ENCODE measurements around the gene FBXW5. TPM values are rescaled to one million over a fixed set of nuclear protein-coding genes. Genes with fewer than 3 reads are reported as not detected.

The FBXW5 gene
- 100 to 1,000 TPM; 156 to 161 TPM for total RNA-seq

DNA sequence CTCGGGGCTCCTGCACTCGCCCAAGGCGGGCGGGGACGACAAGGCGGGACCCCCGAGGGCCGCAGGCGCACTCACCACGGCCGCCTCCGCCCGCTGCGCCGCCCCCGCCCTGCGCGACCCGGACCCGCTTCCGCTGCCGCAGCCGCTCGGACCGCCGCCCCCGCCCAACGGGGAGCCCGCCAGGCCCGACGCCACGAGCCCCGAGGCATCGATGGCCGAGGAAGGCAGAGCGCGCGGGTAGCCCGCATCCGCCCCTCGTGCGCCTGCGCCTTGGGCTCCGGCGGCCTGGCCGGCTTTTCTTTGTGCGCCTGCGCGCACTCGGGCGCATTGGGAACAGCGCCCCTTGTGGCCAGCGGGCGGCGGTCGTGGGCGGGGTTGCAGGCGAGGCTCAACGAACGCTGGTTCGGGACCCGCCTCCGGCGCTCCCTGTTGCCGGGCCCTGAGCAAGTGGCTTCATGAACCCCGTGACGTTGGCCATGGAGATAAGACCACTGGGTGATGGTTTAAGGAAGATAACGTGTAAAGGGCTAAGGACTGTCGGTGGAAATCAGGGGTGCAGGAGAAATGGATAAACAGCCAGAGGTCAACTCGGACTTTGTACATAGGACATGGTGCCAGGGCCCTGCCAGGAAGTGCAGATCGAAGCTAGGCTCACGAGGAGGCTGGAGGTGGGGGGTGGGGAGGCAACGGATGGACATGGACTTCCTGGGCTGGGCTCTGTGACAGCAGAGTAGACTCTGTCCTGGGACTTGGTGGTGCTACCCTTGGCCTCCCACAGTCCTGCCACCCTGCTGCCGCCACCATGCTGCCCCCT is at the start of gene FBXW5, which contains the start of gene C8G:
Gene FBXW5 (minus strand): TSS at position 220 of the 814 bp plus-strand sequence. CDS start 655 bp downstream, outside the sequence.
Gene C8G (plus strand): TSS at position 725 of the 814 bp plus-strand sequence. CDS start 78 bp downstream, at position 803.
- Histone ChIP-seq H3K27me3 (no peaks in the 10 kb centered on the region), H3K27ac (peak within 1 kb of the TSS; percentile 55 to 93 (median 76)), H3K4me1 (peaks cover 44% of the 10 kb centered on the region), H3K36me3 (replicated peaks in 1 of 2; ENCODE audit: insufficient read depth in 1 of 2, low read depth in 2 of 2) (peaks cover 20 to 26% of the 10 kb centered on the region in 2 donors), H3K9me3 (no peaks in the 10 kb centered on the region), H3K4me3 (peak within 1 kb of the TSS; percentile 46 to 78)
- intact Hi-C loops (cut with DNase I): loop anchor here (10.0 kb wide), 1 partner anchor 90 kb away; the partner anchor contains the start of gene MAMDC4
- ATAC-seq (peak; percentile 92), DNase-seq (peak; percentile 94 to 96 (median 94))
- TF ChIP-seq, protein P1, sequence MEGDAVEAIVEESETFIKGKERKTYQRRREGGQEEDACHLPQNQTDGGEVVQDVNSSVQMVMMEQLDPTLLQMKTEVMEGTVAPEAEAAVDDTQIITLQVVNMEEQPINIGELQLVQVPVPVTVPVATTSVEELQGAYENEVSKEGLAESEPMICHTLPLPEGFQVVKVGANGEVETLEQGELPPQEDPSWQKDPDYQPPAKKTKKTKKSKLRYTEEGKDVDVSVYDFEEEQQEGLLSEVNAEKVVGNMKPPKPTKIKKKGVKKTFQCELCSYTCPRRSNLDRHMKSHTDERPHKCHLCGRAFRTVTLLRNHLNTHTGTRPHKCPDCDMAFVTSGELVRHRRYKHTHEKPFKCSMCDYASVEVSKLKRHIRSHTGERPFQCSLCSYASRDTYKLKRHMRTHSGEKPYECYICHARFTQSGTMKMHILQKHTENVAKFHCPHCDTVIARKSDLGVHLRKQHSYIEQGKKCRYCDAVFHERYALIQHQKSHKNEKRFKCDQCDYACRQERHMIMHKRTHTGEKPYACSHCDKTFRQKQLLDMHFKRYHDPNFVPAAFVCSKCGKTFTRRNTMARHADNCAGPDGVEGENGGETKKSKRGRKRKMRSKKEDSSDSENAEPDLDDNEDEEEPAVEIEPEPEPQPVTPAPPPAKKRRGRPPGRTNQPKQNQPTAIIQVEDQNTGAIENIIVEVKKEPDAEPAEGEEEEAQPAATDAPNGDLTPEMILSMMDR (IDR thresholded peaks at IDR 0.05): peak; percentile 97 to 100 (median 99)
- no peak for TF ChIP-seq POLR2A (IDR thresholded peaks at IDR 0.05)
- 3 to 6% methylated on average over 6 to 67 of the region's 74 CpGs for WGBS, 2 donors

- Histone ChIP-seq H3K4me3 (peak overlapping the region; percentile 54 to 82), H3K36me3 (replicated peaks in 1 of 2; ENCODE audit: insufficient read depth in 1 of 2, low read depth in 2 of 2) (no peaks in the 10 kb centered on the region), H3K27me3 (no peaks in the 10 kb centered on the region), H3K9me3 (no peaks in the 10 kb centered on the region), H3K27ac (peak overlapping the region in 3 of 4 donors; percentile 54 to 86 (median 78)), H3K4me1 (peaks cover 35% of the 10 kb centered on the region)
- TF ChIP-seq, protein P1 (IDR thresholded peaks at IDR 0.05): no peak
- no peak for TF ChIP-seq POLR2A (IDR thresholded peaks at IDR 0.05)
- DNase-seq: no peak
- intact Hi-C loops (cut with DNase I): no loop called here
- no peak for ATAC-seq
- WGBS, 2 donors: 31 to 76% methylated on average over 3 to 18 of the region's 18 CpGs
Observed at GRCh38 chr9:136992819-136993369, 48.4 kb upstream of the FBXW5 start.

- Histone ChIP-seq H3K27me3 (no peaks in the 10 kb centered on the region), H3K4me3 (peak within 1 kb of the TSS; percentile 54 to 82), H3K9me3 (no peaks in the 10 kb centered on the region), H3K36me3 (replicated peaks in 1 of 2; ENCODE audit: insufficient read depth in 1 of 2, low read depth in 2 of 2) (no peaks in the 10 kb centered on the region), H3K4me1 (peaks cover 35% of the 10 kb centered on the region), H3K27ac (peak within 1 kb of the TSS; percentile 54 to 86 (median 66))
- intact Hi-C loops (cut with DNase I): no loop called here
- DNase-seq: peak; percentile 95 to 96 (median 95)
- WGBS, 2 donors: 0 to 2% methylated on average over 12 to 49 of the region's 92 CpGs
- ATAC-seq: peak; percentile 96
- TF ChIP-seq POLR2A (IDR thresholded peaks at IDR 0.05): peak in 1 of 3 donors; percentile 41
- TF ChIP-seq, protein P1 (IDR thresholded peaks at IDR 0.05): peak in 2 of 7 experiments; percentile 5 to 6
Observed at GRCh38 chr9:136991993-136992818, 47.7 kb upstream of the FBXW5 start, which contains the start of gene PAXX. Gene PAXX, plus strand, starts transcription at chr9:136992422. Its CDS starts 22 bp downstream, at chr9:136992444.

DNA sequence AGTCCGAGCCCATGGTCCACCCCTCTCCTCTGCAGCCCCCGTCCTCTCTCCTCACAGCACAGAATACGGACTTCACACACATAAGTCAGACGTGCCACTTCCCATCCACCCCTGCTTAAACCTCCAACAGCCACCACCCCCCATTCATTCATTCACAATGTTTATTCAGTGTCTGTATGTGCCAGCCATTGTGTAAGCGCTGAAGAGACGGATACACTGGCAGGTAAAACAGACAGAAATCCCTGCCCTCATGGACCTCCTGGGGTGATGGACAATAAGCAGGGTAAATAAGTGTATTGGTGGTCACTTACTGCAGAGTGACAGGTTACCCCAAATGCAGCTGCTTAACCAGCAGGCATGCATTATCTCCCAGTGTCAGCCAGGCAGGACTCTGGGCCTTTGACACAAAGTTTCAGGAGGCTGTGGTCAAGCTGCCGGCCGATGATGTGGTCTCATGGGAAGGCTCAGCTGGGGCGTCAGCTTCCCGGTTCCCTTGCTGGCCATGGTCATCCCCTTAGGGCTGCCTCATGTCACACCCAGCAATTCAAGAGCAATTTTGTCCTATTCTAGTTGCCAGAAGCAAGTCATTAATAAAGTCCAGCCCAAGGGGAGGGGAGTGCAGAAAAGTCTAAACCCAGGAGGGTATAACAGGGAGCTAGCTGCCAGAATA is 45.8 kb upstream of the FBXW5 start:
- peaks cover 22% of the 10 kb centered on the region for H3K4me1 ChIP-seq
- H3K36me3 ChIP-seq (replicated peaks in 1 of 2; ENCODE audit: insufficient read depth in 1 of 2, low read depth in 2 of 2): no peaks in the 10 kb centered on the region
- H3K27me3 ChIP-seq: no peaks in the 10 kb centered on the region
- ATAC-seq (no peak), DNase-seq (no peak)
- H3K9me3 ChIP-seq: no peaks in the 10 kb centered on the region
- H3K27ac ChIP-seq: peak overlapping the region in 1 of 4 donors; percentile 78
- H3K4me3 ChIP-seq: no peak overlapping the region
- intact Hi-C loops (cut with DNase I): no loop called here
- no peak for TF ChIP-seq POLR2A (IDR thresholded peaks at IDR 0.05)
- TF ChIP-seq, protein P1 (IDR thresholded peaks at IDR 0.05): no peak
- 76 to 85% methylated on average over 8 to 10 of the region's 10 CpGs for WGBS, 2 donors
